ENCODE data around the gene TBC1D22B.

TBC1D22B gene

DNA sequence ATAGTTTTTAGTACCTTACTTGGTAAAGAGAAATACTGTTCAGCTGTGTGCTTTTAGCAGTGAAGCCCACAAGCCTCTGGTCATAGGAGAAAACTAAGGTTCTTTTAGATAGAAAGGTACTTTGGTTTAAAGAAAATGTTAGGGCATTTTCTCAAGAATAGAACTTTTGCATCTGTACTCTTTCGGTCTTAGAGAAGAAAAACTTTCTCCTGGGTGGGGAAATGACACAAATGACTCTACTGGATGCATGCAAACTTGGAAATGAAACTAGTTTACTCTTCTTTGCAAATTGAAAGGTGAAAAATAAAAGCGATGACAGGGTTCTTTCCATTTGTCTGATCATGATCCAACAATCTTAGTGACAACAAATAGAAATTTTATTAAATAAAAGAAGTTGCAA is 2.5 kb downstream of the TBC1D22B start:
- Histone ChIP-seq H4K20me1 (ENCODE audit: low read depth, low read length) (0 out of 2 replicates have a peak, but pooled peaks cover 3% of the 10 kb centered on the region), H3K4me3 (ENCODE audit: insufficient read depth, low read length, poor library complexity, severe bottlenecking) (no peak overlapping the region), H2AFZ (ENCODE audit: low read depth, low read length, severe bottlenecking) (no peak overlapping the region), H3K36me3 (ENCODE audit: low read length) (no peaks in the 10 kb centered on the region), H3K9ac (ENCODE audit: low read length) (no peak overlapping the region), H3K27ac (ENCODE audit: low read depth, low read length) (no peak overlapping the region), H3K4me2 (ENCODE audit: low read depth, low read length, poor library complexity, severe bottlenecking) (peak overlapping the region; percentile 68), H3F3A (ENCODE audit: insufficient read depth) (peaks cover 14% of the 10 kb centered on the region; the same call in 1 of the 2 replicates), H3K9me3 (ENCODE audit: insufficient read depth, low read length) (no peaks in the 10 kb centered on the region), H3K9me2 (replicated peaks; ENCODE audit: insufficient read depth, low read length) (no peaks in the 10 kb centered on the region), H3K79me2 (ENCODE audit: insufficient read depth, low read length) (0 out of 2 replicates have a peak, but pooled peaks cover 9% of the 10 kb centered on the region), H3K27me3 (ENCODE audit: low read length) (no peaks in the 10 kb centered on the region)
- TF ChIP-seq EZH2phosphoT487 (conservative IDR thresholded peaks at IDR 0.05; ENCODE audit: low read length), result no peak
- TF ChIP-seq, protein P1, sequence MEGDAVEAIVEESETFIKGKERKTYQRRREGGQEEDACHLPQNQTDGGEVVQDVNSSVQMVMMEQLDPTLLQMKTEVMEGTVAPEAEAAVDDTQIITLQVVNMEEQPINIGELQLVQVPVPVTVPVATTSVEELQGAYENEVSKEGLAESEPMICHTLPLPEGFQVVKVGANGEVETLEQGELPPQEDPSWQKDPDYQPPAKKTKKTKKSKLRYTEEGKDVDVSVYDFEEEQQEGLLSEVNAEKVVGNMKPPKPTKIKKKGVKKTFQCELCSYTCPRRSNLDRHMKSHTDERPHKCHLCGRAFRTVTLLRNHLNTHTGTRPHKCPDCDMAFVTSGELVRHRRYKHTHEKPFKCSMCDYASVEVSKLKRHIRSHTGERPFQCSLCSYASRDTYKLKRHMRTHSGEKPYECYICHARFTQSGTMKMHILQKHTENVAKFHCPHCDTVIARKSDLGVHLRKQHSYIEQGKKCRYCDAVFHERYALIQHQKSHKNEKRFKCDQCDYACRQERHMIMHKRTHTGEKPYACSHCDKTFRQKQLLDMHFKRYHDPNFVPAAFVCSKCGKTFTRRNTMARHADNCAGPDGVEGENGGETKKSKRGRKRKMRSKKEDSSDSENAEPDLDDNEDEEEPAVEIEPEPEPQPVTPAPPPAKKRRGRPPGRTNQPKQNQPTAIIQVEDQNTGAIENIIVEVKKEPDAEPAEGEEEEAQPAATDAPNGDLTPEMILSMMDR (IDR thresholded peaks at IDR 0.05; ENCODE audit: insufficient read depth, low read length, poor library complexity, severe bottlenecking), result no peak

DNA sequence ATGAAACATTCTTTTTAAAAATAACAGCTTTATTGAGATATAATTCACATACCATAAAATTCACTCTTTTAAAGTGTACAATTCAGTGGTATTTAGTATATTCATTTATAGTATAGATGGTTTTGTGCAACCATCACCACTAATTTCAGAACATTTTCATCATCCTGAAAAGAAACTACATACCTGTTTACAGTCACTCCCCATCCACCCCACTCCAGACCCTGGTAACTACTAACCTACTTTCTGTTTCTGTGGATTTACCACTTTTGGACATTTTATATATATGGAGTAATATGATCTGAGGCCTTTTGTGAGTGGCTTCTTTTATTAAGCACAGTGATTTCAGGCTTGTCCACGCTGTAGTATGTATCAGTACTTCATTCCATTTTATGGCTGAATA is 2.9 kb downstream of the TBC1D22B start:
- H3K27ac ChIP-seq (ENCODE audit: low read depth, low read length), result no peak overlapping the region
- H4K20me1 ChIP-seq (ENCODE audit: low read depth, low read length), result 0 out of 2 replicates have a peak, but pooled peaks cover 5% of the 10 kb centered on the region
- no peak for TF ChIP-seq EZH2phosphoT487 (conservative IDR thresholded peaks at IDR 0.05; ENCODE audit: low read length)
- TF ChIP-seq, protein P1 (IDR thresholded peaks at IDR 0.05; ENCODE audit: insufficient read depth, low read length, poor library complexity, severe bottlenecking), result no peak
- peaks cover 14% of the 10 kb centered on the region; the same call in 1 of the 2 replicates for H3F3A ChIP-seq (ENCODE audit: insufficient read depth)
- H3K9me2 ChIP-seq (replicated peaks; ENCODE audit: insufficient read depth, low read length), result no peaks in the 10 kb centered on the region
- H3K9ac ChIP-seq (ENCODE audit: low read length), result no peak overlapping the region
- H3K27me3 ChIP-seq (ENCODE audit: low read length), result no peaks in the 10 kb centered on the region
- no peaks in the 10 kb centered on the region for H3K36me3 ChIP-seq (ENCODE audit: low read length)
- no peak overlapping the region for H3K4me2 ChIP-seq (ENCODE audit: low read depth, low read length, poor library complexity, severe bottlenecking)
- H3K79me2 ChIP-seq (ENCODE audit: insufficient read depth, low read length), result 0 out of 2 replicates have a peak, but pooled peaks cover 9% of the 10 kb centered on the region
- no peak overlapping the region for H2AFZ ChIP-seq (ENCODE audit: low read depth, low read length, severe bottlenecking)
- H3K9me3 ChIP-seq (ENCODE audit: insufficient read depth, low read length), result no peaks in the 10 kb centered on the region
- H3K4me3 ChIP-seq (ENCODE audit: insufficient read depth, low read length, poor library complexity, severe bottlenecking), result no peak overlapping the region

DNA sequence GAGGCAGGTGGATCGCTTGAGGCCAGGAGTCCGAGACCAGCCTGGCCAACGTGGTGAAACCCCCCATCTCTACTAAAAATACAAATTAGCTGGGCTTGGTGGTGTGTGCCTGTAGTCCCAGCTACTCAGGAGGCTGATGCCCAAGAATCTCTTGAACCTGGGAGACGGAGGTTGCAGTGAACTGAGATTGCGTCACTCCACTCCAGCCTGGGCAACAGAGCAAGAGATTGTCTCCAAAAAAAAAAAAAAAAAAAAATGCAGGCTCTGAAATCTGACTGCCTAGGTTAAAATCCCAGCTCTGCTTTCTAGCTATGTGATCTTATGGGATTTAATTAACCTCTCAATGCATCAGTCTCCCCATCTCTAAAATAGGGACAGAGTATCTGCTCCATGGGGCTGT is 3.6 kb downstream of the TBC1D22B start:
- Histone ChIP-seq H3K9me2 (replicated peaks; ENCODE audit: insufficient read depth, low read length) (no peaks in the 10 kb centered on the region), H2AFZ (ENCODE audit: low read depth, low read length, severe bottlenecking) (no peak overlapping the region), H3F3A (ENCODE audit: insufficient read depth) (peaks cover 14% of the 10 kb centered on the region; the same call in 1 of the 2 replicates), H3K9me3 (ENCODE audit: insufficient read depth, low read length) (no peaks in the 10 kb centered on the region), H3K4me3 (ENCODE audit: insufficient read depth, low read length, poor library complexity, severe bottlenecking) (no peak overlapping the region), H3K4me2 (ENCODE audit: low read depth, low read length, poor library complexity, severe bottlenecking) (no peak overlapping the region), H3K9ac (ENCODE audit: low read length) (no peak overlapping the region), H3K36me3 (ENCODE audit: low read length) (no peaks in the 10 kb centered on the region), H3K27me3 (ENCODE audit: low read length) (no peaks in the 10 kb centered on the region), H3K27ac (ENCODE audit: low read depth, low read length) (no peak overlapping the region), H4K20me1 (ENCODE audit: low read depth, low read length) (0 out of 2 replicates have a peak, but pooled peaks cover 13% of the 10 kb centered on the region), H3K79me2 (ENCODE audit: insufficient read depth, low read length) (0 out of 2 replicates have a peak, but pooled peaks cover 14% of the 10 kb centered on the region)
- TF ChIP-seq EZH2phosphoT487 (conservative IDR thresholded peaks at IDR 0.05; ENCODE audit: low read length), result no peak
- TF ChIP-seq, protein P1 (IDR thresholded peaks at IDR 0.05; ENCODE audit: insufficient read depth, low read length, poor library complexity, severe bottlenecking), result no peak

Data from SU-DHL-6 (cell line).